Panc1 (cell line): Measurements from ENCODE around the gene ETNK1.

Experiments used
- CTCF ChIP-seq: fragments of 450-650 bp; IDR thresholded peaks from 2 replicates; pipeline ENCODE4 v1.5.1; 2017; ENCODE audit warnings: mild to moderate bottlenecking
- POLR2AphosphoS5 ChIP-seq: IDR thresholded peaks from 2 replicates; pipeline ENCODE4 v1.6.1; 2012; ENCODE audit warnings: mild to moderate bottlenecking, low read depth, low read length, moderate library complexity
- REST ChIP-seq, 2 experiments: IDR thresholded peaks; 2 replicates each; pipeline ENCODE4 v1.6.1; 2011 to 2012; ENCODE audit warnings: low read depth in 2 of 2, control low read depth in 1 of 2, low read length in 1 of 2, mild to moderate bottlenecking in 1 of 2, moderate library complexity in 1 of 2; ENCODE audit not compliant: insufficient read depth in 1 of 2
- SIN3A ChIP-seq: IDR thresholded peaks from 2 replicates; pipeline ENCODE4 v1.6.1; 2012; ENCODE audit warnings: low read depth, mild to moderate bottlenecking, low read length, moderate library complexity, borderline replicate concordance; ENCODE audit not compliant: insufficient read depth
- TCF7L2 ChIP-seq: IDR thresholded peaks from 2 replicates; pipeline ENCODE4 v1.6.1; 2011; ENCODE audit warnings: mild to moderate bottlenecking, low read depth, low read length, inconsistent platforms

- TF ChIP-seq POLR2AphosphoS5 (no peak), REST (IDR thresholded peaks at IDR 0.05; ENCODE audit: insufficient read depth in 1 of 2, low read depth in 2 of 2, low read length in 1 of 2) (no peak), CTCF (no peak), TCF7L2 (no peak), SIN3A (no peak)
These were observed 73.6 kb downstream of the ETNK1 start for GRCh38 chr12:22698576-22698975.
